CD4-positive, alpha-beta T cell treated with Interferon alpha-2 for 1 hour (primary cell): ENCODE data around the gene SLC22A8.
"Not testable (repeated sequence)": the region's sequence is repeated elsewhere in the genome, so short reads cannot be mapped to it uniquely, and the experiment has no call there.

Experiments used
- DNase-seq, 2 donors: peaks; one replicate each; pipeline ENCODE4 v3.0.0-alpha.2; 2020 to 2022

The SLC22A8 gene, protein sequence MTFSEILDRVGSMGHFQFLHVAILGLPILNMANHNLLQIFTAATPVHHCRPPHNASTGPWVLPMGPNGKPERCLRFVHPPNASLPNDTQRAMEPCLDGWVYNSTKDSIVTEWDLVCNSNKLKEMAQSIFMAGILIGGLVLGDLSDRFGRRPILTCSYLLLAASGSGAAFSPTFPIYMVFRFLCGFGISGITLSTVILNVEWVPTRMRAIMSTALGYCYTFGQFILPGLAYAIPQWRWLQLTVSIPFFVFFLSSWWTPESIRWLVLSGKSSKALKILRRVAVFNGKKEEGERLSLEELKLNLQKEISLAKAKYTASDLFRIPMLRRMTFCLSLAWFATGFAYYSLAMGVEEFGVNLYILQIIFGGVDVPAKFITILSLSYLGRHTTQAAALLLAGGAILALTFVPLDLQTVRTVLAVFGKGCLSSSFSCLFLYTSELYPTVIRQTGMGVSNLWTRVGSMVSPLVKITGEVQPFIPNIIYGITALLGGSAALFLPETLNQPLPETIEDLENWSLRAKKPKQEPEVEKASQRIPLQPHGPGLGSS

DNA sequence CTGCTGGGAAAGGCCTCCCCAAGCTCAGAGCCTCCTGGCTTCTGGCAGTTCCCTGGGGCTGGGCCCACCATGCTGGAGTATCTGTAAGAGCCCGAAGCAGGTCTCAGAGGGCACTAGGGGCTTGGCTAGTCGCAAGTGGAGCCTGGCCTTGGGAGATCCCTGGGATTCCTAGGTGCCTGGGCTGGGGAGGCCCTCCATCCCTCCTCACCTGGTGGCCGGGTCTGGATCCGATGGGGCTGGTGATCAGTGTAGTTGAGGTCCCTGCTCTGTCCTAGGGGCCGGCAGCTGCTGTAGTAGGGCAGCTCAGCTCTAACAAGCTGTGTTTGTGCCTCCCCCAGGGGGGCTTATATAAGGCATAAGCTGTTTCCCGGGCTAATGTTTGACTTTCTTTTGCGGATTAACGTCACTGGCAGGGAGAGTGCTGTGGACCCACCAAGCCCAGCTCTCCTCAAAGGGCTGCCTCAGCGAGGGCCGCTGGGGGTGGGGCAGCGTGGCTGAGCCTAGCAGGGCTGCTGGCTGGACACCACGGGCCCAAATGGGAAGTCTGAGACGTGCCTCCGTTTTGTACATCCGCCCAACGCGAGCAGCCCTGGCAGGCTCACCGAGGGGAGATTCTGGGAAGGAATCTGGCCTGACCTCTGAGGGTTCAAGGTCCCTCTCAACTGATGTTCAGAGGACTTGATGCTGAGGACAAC is at the start of gene SLC22A8:
SLC22A8 (minus strand) TSS at position 321 of the 695 bp plus-strand sequence. CDS start 883 bp downstream, outside the sequence.
- no peak for DNase-seq

DNA sequence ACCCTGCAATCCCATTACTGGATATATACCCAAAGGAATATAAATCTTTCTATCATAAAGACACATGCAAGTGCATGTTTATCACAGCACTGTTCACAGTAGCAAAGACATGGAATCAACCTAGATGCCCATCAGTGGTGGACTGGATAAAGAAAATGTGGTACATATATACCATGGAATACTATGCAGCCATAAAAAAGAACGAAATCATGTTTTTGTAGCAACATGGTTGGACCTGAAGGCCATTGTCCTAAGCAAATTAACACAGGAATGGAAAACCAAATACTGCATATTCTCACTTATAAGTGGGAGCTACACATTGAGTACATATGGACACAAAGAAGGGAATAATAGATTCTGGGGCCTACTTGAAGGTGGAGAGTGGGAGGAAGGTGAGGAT is 30.6 kb upstream of the SLC22A8 start:
- DNase-seq = not testable (repeated sequence)

DNA sequence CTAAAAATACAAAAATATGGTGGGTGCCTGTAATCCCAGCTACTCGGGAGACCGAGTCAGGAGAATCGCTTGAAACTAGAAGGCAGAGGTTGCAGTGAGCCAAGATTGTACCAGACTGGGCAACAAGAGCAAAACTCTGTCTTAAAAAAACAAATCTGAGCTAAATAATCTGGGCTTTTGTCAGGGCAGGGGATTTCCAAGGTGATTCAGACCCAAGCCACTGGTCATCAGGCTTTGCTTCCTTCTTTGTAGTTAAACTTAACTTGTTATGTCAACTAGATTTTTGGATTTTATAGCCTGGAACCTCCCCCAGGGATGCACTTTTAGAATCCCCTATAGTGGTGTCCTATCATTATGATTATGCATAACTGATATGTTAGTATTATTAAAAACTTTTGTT is 27.0 kb upstream of the SLC22A8 start:
- DNase-seq = no peak

DNA sequence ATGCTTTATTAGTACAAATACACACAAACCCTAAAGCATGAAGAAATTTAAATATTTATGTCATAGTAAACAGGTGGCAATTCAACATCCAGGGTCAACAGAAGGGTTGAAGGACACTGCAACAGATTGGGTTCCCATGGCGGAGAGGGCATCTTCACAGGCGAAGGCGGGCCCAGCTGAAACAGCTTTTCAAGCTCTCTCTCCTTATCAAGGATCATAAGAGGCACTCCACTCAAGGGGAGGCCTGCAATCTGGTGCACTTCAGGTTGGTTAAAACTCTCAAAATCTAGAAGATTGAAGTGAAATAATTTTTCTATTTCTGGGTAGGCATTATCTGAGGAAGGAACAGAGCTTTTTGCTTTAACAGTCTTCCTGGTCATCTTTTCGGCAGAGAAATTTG is 16.8 kb upstream of the SLC22A8 start:
- DNase-seq = no peak

DNA sequence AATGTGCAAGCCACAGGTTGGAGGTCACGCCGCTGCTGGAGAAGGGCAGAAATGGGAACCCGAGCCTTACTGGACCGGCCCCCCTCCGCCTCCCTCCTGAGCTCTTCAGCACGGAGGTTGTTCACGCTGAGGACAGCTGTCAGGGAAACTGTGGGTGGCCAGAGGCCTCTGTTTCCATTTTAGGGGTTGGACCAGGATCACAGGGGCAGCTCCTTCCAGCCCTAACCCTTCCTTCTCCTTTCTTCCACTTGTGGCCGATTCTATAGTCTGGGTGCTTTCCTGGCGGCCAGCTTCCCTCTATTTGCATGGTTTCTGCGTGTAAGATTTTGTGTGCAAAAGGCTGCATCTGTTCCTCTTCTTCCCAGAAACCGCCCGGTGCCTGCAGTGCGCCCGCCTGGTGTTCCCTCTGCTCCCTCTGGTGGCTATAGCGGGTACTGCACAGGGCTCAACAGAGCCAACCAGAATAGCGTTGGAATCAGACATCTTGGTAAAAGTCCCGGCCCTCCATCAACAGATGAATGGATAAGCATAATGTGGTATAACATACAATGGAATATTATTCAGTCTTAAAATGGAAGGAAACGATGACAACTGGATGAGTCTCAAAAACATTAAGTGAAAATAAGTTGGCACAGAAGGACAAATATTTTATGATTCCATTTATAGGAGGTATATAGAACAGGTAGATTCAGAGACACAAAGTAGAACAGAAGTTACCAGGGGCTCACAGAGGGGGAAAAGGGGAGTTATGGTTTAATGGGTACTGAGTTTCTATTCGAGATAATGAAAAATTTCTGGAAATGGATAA is 8.4 kb upstream of the SLC22A8 start:
- DNase-seq = peak; percentile 75 to 81

DNA sequence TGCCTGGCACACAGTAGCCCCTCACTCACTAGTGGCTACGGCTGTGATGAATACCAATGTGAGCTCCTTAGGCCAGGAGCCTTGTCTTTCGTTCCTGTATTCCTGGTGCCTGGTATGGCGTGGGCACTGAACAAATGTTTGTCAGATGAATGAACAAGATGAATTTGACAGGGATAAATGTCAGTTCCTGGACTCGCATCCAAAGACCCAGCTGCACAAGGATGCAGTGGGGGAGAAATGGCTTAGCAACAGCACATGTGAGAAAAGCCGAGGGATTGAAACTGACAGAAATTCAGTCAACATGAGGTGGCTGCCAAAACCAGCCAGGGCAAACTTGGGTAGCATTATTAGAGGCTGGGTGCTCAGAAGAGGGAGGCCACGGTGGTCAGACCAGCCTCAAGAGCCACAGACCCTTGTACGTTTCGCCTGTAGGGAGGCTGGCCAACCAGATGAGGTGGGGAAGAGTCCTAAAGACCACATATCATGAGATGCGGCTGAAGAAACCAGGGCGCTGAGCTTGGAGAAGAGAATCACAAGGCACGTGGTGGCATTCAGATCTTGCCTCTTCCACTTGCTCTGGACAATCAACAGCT is 7.7 kb upstream of the SLC22A8 start:
- DNase-seq = no peak

DNA sequence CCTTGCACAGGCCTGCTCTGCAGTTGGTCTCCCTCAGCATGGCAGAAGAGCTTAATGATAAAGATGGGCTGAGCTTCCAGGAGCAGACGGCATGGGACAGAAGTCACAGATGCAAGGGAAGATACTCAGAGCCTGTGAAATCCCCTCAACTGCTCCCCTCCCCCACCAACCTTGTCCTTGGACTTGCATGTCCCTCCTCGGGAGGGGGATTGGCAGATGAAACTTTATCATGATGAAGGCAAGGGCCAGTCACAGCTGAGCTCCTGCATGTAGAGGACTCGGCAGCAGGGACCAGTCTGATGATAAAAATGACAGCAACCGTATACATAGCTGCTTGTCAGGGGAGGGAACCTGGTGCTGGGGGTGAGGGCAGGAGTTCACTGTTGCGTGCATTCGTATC is 6.8 kb upstream of the SLC22A8 start:
- no peak for DNase-seq

DNA sequence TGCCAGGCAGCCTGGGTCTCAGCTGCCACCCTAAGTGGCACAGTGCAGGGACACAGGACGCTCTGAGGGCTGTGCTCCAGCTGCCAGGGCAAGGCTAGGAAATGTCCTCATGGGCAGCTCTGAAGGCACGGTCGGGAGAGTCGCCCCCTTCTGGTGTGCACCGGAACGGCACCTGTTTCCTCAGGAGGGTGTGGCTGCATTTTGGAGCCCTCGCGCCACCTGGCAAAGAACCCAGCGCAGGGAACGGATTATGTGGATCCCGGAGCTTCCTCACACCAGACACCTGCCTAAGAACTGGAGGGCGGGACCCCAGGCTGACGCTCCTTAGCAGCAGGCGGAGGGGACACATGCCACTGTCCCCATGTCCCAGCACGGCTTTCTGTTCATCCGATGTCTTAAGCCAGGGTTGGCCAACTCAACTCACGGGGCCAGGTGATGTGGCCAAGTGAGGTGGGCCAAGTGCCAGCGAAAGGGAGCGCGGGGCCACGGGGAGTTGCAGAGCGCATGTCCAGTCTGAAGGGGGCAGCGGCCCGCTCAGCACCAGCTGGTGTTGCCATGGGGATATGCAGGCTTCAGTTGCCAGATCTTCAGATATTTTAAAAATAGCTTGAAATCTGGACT is 5.1 kb upstream of the SLC22A8 start:
- DNase-seq = no peak

DNA sequence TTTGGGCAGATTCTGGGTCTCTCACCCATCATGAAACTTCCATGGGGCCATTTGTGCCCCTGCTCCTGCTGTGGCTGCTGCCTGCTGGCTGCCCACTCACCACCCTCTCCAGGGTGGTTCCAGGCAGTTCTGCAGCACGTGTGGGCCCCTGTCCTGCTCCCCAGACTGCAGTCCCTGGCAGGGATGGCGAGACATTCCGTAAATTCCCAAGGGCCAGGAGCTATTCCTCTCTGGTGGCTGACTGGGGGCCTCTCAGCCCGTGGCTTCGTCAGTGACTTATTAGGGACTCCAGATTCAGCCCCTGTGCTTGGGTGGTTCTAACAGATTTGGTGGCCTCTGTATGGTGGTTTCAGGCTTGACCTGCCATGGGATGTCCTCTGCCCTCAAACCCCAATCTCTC is 3.9 kb upstream of the SLC22A8 start:
- DNase-seq = no peak

DNA sequence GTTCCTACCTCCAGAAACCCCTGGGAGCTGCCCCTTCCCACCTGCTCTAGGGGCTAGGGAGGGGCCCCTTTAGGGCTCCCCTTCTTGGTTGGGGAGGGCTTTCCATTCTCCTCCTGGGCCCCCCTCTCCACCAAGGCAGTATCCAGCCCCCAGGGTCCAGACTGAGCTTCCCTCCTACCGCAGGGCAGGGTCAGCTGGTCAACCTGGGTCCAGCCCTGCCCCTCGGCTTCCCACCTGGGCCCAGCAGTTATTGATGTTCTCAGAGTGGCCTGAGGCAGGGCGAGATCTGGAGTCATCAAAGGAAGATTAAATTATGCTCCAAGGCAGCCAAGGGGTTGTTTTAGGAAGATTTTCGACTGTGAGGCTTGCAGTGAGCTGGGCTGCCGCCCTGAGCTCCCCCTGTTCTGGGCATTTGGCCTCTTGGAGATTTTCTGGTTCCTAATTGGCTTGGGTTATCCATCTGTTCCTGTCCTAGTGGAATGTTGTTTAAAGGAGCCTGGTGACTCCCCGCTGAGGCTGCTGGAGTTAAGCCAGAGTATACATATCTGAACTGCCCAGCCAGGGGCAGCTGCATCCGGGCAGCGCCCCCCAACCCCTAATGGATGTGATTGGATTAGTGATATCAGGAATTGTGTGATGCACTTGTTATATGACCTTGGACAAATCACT is 1.8 kb upstream of the SLC22A8 start:
- DNase-seq = no peak

DNA sequence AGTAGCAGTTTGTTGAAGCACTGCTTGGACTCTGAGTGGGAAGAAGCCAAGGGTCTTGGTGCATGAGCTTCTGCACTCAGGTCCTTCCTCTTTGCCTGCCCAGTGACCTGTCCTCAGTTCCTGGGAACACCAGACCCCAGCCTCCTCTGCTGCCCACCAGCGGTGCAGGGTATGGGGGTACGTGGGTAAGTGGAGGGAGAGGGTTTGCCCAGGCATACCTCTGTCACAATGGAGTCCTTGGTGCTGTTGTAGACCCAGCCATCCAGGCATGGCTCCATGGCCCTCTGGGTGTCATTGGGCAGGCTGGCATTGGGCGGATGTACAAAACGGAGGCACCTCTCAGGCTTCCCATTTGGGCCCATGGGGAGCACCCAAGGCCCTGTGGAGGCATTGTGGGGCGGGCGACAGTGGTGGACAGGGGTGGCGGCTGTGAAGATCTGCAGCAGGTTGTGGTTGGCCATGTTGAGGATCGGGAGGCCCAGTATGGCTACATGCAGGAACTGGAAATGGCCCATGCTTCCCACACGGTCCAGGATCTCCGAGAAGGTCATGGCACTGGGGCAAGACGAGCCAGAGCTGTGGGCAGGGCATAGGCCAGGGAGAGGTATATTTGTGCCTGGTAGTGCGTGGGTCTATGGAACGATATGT is 1.1 kb downstream of the SLC22A8 start:
- DNase-seq = no peak

DNA sequence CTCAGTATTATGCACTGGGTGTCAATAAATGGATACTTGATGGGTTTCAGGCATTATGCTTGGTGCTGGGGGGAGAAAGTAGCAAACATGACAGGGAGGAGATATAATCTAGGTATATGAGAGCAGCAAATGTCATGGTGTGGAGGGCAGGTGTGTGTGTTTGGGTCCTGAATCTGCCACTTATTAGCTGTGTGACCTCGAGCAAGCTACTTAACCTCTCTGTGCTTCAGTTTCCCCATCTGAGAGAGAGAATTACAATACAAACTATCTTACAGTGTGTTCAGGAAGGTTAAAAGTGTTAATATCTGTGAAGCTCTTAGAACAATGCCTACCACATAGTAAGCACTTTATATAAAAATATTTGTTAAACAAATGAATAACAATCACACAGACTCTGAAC is 2.8 kb downstream of the SLC22A8 start:
- DNase-seq = no peak

DNA sequence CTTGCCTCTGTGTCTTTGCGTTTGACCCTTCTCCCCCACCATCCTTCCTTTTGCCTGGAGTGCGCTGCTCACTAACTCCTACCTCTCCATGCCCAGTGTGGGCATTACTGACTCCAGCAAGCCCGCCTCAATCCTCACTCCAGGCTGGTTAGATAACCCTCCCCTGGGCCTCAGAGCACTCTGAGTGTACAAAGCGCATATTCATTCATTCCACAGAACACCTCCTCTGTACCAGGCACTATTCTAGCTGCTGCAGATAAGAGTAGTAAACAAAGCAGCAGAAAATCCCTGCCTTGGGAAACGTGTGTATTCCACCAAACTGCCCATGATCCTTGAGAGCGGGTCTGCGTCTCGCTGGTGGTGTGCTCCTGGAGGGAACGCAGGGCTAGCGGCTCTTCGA is 3.2 kb downstream of the SLC22A8 start:
- no peak for DNase-seq

DNA sequence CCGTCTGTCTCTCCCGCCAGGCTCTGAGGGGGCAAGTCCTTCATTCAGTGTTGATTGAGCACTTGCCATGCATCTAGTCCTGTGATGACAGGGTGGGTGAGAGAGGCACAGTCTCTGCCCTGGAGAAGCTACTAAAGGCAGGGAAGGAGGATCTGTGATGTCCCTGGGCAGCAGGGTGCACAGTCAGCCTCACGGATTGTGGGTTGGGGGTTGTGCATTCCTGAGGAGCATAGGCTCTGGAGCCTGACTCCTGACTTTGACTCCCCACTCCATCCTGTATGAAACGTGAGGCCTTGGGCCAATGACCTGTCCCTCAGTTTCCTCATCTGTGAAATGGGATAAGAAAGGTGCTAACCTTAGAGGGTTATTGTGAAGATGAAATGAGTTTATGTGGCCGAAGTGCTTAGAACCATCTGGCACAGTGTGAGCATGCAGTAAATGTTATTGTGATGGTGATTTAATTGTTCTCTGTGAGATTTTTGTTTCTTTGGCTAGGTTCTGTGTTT is 4.7 kb downstream of the SLC22A8 start:
- DNase-seq = no peak

DNA sequence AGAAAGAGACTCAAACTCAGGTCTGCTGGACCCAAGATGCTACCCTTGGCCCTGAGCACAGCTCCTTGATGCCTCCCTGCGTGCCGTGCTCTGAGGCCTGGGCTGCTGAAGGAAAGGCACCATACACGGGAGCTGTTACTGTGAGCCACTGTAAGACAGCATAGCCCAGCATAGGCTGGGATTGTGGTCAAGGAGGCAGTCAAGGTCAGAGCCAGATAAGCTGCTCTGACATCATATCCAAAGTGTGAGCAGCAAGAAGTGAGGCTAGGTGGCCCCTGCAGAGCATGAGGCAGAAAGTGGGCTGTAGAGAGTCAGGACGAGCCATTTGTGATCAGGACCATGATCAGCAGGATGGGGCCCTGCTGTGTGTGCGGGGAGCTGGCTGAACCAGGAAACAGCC is 7.7 kb downstream of the SLC22A8 start:
- no peak for DNase-seq

DNA sequence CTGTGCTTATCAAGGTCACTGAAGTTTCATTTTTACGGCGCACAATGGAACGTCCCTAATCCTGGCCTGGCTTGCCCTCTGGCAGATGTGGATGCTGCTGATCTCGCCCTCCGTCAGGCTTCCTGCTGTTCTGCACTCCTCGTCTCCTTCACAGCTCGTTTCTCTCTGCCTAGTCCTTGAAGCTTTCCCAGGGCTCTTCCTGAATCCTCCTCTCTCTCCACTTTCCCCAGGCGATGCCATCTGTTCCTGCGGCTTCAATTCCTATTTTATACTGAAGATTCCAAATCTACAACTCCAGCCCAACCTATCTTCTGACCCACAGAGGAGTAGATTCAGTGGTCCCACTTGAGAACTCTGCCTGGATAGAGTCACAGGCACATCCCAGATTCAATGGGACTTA is 14.2 kb downstream of the SLC22A8 start:
- DNase-seq = no peak

DNA sequence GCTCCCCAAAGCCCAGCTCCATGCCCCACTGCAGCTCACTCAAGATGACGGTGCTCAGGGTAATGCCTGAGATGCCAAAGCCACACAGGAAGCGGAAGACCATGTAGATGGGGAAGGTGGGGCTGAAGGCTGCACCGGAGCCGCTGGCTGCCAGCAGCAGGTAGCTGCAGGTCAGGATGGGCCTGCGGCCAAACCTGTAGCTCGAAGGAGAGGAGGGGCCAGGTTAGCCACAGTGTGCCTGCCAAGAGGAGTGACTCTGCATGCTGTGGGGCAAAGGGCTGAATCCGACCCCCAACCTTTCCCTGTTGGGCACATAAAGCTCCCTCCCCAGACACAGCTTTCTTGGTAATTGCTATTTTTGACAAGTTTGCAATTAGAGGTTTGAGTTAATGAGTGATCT is 16.0 kb downstream of the SLC22A8 start:
- DNase-seq = no peak

DNA sequence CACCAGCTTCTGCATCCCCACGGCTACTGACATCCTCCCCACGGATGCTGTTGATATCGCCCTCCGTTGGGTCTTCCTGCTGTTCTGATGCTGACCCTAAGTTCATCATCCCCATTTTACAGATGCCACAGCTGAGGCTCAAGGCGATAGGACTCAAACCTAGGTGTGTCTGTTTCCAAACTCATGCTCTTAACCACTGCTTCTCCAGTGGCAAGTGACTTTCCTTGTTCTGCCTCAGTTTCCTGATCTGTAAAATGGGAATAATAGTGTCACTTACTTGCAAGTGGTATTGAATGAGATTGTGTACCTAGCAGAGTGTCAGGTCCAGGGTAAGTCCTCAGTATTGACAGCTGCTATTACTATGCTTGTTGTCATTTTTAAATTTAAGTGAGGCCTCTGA is 16.5 kb downstream of the SLC22A8 start:
- DNase-seq = no peak

DNA sequence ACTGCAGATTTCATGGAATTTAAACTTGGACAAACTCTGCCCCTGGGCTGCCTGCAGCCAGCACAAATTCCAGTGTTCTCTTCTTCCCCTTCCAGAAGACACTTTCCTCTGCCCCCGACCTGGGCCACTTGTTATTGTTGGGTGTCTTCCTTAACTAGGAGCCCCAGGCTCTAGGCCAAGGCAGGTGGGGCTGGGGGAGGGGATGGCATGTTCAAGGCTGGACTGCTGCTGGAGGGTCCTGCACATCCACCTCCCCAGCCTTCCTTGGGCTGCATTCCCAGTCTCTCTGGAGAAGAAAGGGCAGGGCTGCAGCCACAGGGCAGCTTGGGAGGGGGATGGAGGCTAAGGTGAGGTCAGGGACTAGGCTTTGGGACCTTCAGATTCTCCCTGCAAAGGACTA is 19.4 kb downstream of the SLC22A8 start:
- no peak for DNase-seq

DNA sequence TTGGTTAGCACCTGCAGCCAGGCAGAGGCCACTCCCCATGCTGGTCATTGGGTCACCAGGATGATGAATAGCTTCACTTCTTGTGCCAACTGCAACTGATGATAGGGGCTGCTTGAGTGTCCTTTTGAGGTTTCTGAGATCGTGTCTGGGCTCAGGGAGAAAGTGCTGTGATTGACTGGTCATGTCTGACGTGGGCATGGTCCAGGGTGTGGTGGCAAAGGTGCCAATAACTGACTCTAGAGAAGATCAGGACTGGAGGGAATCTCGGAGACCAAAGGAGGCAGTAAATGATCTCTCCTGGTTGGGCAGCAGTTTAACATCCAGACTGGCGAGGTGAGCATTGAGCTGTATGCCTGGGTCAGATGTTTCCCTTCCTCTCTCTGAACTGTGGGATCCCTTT is 20.9 kb downstream of the SLC22A8 start:
- no peak for DNase-seq

DNA sequence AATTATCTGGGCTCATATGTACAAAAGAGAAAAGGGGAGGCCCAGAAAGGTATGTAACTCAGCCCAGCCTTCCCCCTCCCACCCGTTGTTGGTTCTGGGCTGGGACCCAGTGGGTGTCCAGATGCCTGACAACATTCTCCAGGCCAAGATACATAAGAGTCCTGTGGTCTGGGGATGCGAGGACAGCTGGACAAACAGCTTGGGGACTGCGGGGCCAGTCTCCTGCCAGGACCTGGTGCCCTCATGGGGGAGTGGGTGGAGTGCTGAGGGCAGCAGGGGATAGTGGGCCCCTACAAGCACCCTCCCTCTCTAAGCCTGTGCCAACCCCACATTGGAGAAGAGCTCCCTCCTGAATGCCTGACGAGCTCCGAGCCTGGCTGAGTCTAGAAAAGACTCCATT is 27.4 kb downstream of the SLC22A8 start:
- DNase-seq = no peak
